Calu3 (cell line): Measurements from ENCODE around the gene YBX1. TPM values are rescaled to one million over a fixed set of nuclear protein-coding genes. Genes with fewer than 3 reads are reported as not detected.

Experiments used
- BruUV-seq: library from RNA; stranded (reverse); fragments of 400-500 nt; replicated peaks from 2 replicates; lab custom pipeline; 2021; lab: Mats Ljungman, UMichigan
- CTCF ChIA-PET: fragments of 300-600 bp; sonication (Branson Sonifier 250); formaldehyde crosslinking; loops from one replicate; lab custom pipeline; 2022; ENCODE audit warnings: antibody characterized with exemption; lab: Charles Lee
- DNase-seq: peaks from one replicate; pipeline ENCODE4 v3.0.0; 2022
- H3K27ac Mint-ChIP-seq: one replicate; pipeline ENCODE4 v1.8.0; 2022; ENCODE audit warnings: mixed read lengths; ENCODE audit not compliant: unreplicated experiment
- H3K27me3 Mint-ChIP-seq: one replicate; pipeline ENCODE4 v1.8.0; 2022; ENCODE audit warnings: mixed read lengths; ENCODE audit not compliant: unreplicated experiment
- H3K36me3 Mint-ChIP-seq: one replicate; pipeline ENCODE4 v1.8.0; 2022; ENCODE audit warnings: mild to moderate bottlenecking, moderate library complexity, mixed read lengths; ENCODE audit not compliant: insufficient read depth, unreplicated experiment
- H3K4me1 Mint-ChIP-seq: one replicate; pipeline ENCODE4 v1.8.0; 2022; ENCODE audit warnings: mild to moderate bottlenecking, low read depth, mixed read lengths; ENCODE audit not compliant: unreplicated experiment
- H3K4me3 Mint-ChIP-seq: one replicate; pipeline ENCODE4 v1.8.0; 2022; ENCODE audit warnings: mild to moderate bottlenecking, low read depth, moderate library complexity, mixed read lengths; ENCODE audit not compliant: unreplicated experiment
- H3K9me3 Mint-ChIP-seq: one replicate; pipeline ENCODE4 v1.8.0; 2022; ENCODE audit warnings: low read depth, mixed read lengths; ENCODE audit not compliant: unreplicated experiment
- intact Hi-C: fragments of 100-400 bp; cut with micrococcal nuclease; formaldehyde crosslinking; loops from one replicate; pipeline ENCODE4 v1.10.0; 2022; ENCODE audit not compliant: unreplicated experiment
- total RNA-seq: library from RNA; stranded (reverse); gene quantifications from 2 replicates; pipeline ENCODE4 v1.2.3, GENCODE V29; 2022
- TF ChIP-seq, protein P1 (sequence below): fragments of 200-600 bp; IDR thresholded peaks from one replicate; pipeline ENCODE4 v1.8.0; 2022; ENCODE audit warnings: antibody characterized with exemption; ENCODE audit not compliant: unreplicated experiment

Gene YBX1
- total RNA-seq, 1 experiment from 2014 or later, result 937 TPM

DNA sequence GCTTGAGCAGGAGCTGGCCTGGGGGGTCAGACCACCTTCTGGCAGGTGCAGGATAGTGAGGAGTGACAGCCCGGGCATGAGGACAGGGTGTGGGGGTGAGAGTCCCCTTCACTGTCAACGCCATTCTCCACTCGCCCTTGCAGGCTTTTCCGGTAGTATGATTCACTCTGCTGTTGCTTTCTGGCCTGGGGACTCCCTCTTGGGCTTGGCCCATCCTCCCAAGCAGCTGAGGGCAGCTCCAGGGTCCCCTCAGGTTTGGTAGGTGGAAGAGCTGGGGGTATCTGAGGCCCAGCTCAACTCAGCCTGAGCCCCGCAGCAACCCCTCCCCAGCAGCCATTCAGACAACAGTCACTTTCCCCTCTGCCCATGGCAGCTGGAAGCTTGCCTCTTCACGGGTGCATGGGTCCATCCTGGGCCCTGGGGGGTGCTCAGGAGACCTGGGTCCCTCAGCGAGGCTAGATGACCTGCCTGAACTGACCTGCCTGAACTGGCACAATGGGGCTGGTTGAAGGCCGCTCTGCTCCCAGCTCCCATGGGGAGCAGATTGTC, 56.5 kb downstream of the YBX1 start:
- H3K9me3 Mint-ChIP-seq, result no peaks in the 10 kb centered on the region
- CTCF ChIA-PET, result interaction anchor here (0.7 kb wide), 1 partner anchor 578 kb away, joined by 3 read pairs; no protein-coding TSS in a partner anchor
- H3K27me3 Mint-ChIP-seq, result peaks cover 11% of the 10 kb centered on the region
- H3K4me1 Mint-ChIP-seq, result no peaks in the 10 kb centered on the region
- no peak overlapping the region for H3K27ac Mint-ChIP-seq
- intact Hi-C loops, result no loop called here
- no peaks in the 10 kb centered on the region for H3K36me3 Mint-ChIP-seq
- no peak overlapping the region for H3K4me3 Mint-ChIP-seq
- BruUV-seq, result no TSS peak
- DNase-seq, result no peak
- TF ChIP-seq, protein P1, sequence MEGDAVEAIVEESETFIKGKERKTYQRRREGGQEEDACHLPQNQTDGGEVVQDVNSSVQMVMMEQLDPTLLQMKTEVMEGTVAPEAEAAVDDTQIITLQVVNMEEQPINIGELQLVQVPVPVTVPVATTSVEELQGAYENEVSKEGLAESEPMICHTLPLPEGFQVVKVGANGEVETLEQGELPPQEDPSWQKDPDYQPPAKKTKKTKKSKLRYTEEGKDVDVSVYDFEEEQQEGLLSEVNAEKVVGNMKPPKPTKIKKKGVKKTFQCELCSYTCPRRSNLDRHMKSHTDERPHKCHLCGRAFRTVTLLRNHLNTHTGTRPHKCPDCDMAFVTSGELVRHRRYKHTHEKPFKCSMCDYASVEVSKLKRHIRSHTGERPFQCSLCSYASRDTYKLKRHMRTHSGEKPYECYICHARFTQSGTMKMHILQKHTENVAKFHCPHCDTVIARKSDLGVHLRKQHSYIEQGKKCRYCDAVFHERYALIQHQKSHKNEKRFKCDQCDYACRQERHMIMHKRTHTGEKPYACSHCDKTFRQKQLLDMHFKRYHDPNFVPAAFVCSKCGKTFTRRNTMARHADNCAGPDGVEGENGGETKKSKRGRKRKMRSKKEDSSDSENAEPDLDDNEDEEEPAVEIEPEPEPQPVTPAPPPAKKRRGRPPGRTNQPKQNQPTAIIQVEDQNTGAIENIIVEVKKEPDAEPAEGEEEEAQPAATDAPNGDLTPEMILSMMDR, result no peak

DNA sequence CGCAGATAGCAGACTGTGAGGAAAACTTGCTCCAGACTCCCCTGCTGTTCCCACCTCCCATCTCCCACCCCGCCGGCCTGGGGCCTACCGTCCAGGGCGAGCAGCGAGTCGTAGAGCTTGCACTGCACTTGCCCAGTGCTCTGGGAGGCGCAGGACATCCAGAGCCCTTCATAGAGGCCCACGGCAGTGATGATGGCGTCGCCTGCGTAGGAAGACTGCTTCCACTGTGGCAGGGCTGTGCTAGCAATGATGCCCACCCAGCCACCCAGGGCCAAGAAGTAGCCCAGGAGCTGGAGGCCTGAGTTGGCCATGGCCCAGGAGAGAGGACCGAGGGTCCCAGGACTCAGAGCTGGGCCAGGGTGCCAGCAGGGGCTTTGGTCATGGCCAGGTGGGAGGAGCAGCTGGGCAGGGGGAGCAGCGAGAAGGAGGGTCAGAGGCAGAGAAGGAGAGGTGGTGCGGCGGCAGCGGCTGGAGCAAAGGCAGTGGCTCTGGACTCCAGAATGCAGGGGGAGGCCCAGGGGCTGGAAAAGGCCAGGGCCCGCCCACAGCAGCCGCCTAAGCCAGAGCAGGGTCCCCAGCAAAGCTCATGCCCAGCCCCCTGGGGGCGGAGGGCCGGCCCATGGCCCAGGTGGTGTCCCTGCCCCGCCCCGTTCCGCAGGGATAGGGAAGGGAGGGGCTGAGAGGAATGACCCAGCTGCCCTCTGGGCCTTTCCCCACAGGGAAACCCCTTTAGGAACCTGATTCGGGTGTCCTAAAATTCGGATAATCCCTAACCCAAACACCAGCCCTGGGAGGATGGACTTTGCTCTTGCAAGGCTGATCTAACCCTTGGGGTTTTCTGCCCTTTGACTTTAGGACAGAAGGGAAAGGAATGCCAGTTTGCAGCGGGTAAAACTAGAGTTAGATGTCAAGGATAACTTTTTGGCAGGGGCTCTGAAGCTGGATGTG, 57.8 kb downstream of the YBX1 start, which contains the start of gene CLDN19:
Gene CLDN19, minus strand, starts transcription at position 484 of the 948 bp plus-strand sequence. Its CDS starts 173 bp downstream, at position 311.
- peaks cover 16% of the 10 kb centered on the region for H3K27me3 Mint-ChIP-seq
- no peak within 1 kb of the TSS for H3K4me3 Mint-ChIP-seq
- no peak for DNase-seq
- H3K4me1 Mint-ChIP-seq, result no peaks in the 10 kb centered on the region
- no peak within 1 kb of the TSS for H3K27ac Mint-ChIP-seq
- H3K9me3 Mint-ChIP-seq, result no peaks in the 10 kb centered on the region
- no TSS peak for BruUV-seq
- H3K36me3 Mint-ChIP-seq, result no peaks in the 10 kb centered on the region
- intact Hi-C loops, result no loop called here
- TF ChIP-seq, protein P1, result no peak
- CTCF ChIA-PET, result no interaction called here

DNA sequence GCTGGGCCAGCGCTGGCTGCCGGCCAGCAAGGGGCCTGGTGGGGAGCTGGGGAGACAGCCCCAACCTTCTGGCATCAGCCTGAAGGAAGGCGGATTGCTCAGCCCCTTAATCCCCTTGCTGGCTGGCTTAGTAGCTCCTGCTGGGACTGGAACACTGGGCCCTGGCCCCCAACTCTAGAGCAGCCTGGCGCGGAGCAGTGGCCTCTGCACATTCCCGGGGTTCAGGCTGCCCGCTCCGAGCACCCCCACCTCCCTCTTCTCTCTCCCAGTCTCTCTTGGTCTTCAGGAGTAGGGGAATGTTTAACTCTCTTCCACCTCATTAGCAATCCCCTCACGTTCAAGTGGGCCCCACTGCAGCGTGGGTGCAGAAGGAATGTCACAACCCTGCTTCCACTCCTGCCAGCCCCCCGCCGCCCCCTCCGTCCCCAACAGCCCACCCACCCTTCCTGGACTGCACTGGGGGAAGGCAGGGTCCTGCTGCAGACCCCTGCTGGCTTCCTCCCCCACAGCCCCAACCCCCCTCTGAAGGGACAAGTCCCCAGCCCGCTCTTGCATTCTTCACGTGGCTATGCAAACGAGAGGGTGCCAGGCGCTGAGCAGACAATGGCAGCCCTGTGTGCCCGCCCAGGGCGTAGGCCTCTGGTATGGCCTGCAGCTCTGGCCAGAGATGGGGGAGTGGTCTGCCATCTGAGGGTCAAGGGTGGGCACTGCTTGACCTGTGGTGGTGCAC, 58.8 kb downstream of the YBX1 start:
- intact Hi-C loops, result no loop called here
- H3K4me1 Mint-ChIP-seq, result no peaks in the 10 kb centered on the region
- H3K9me3 Mint-ChIP-seq, result no peaks in the 10 kb centered on the region
- no peak for DNase-seq
- no TSS peak for BruUV-seq
- peaks cover 16% of the 10 kb centered on the region for H3K27me3 Mint-ChIP-seq
- peaks cover 6% of the 10 kb centered on the region for H3K36me3 Mint-ChIP-seq
- H3K27ac Mint-ChIP-seq, result no peak overlapping the region
- CTCF ChIA-PET, result no interaction called here
- no peak overlapping the region for H3K4me3 Mint-ChIP-seq
- TF ChIP-seq, protein P1, result no peak

DNA sequence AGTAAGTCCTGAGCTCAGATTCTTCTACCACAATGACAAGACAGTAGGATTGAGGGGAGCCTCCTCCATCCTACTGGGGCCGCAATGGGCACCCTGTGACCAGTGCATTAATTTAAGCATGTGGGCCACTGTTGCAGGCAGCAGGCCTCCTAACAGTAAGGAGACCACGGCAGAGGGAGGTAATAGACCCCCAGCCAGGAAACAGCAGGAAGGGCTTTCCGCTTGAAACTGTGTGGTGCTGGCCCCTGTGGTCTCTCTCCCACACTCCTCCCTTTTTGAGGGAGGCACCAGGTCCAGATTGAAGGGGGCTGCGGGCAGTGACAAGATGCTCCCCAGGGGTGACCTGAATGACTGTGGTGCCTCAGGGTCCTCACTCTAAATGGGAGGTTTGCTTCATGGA, 59.5 kb downstream of the YBX1 start:
- Mint-ChIP-seq H3K36me3 (peaks cover 6% of the 10 kb centered on the region), H3K27ac (no peak overlapping the region), H3K4me1 (no peaks in the 10 kb centered on the region), H3K9me3 (no peaks in the 10 kb centered on the region), H3K27me3 (peaks cover 16% of the 10 kb centered on the region), H3K4me3 (no peak overlapping the region)
- no peak for DNase-seq
- BruUV-seq, result no TSS peak
- CTCF ChIA-PET, result no interaction called here
- intact Hi-C loops, result no loop called here
- TF ChIP-seq, protein P1, result no peak
